ENCODE data around the gene PARP16. TPM values are rescaled to one million over a fixed set of nuclear protein-coding genes. Genes with fewer than 3 reads are reported as not detected.

PARP16 gene
- polyA plus RNA-seq, 1 experiment: 5.2 TPM

DNA sequence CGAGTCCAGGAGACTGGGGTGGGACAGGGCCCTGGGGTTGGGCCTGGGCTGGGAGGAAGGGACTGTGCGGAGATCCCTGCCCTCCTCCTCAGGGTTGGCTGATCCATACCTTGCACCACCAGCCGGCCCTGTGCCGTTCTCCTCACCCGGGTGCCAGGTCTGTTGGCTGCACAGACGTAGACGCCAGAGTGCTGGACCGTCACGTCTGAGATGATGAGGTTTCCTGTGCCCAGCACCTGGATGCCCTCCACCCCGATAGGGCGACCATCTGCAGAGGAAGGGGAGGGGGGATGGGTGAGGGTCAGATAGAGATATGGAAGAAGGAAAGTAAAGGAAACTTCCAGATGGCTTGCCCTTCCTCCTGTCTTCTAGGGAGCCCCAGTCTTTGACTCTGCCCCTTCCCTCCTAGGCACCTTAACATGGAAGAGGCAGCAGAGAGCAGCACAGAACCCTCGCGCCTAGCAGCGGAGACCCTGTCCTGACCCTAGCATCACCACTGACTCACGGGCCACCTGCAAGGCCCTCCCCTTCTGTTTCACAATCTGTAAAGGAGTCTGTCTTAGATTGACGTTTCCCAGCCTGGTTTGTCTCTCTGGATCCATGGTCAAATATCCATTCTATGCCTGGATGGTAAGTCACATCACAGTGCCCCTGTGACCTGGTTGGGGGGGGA is 46.6 kb upstream of the PARP16 start:
- DNase-seq (ENCODE audit: low read depth): no peak

GRCh38 chr15:65332391-65333147 is 45.9 kb upstream of the PARP16 start:
- DNase-seq (ENCODE audit: low read depth): no peak
- Histone ChIP-seq H3K36me3 (ENCODE audit: control insufficient read depth, insufficient read depth, low read length) (no peaks in the 10 kb centered on the region), H3K4me3 (ENCODE audit: low read depth, low read length) (no peak overlapping the region), H3K27me3 (ENCODE audit: control insufficient read depth, insufficient read depth, low read length) (peaks cover 11% of the 10 kb centered on the region)
- TF ChIP-seq CTCF (IDR thresholded peaks at IDR 0.05; ENCODE audit: insufficient read depth, low read depth, low read length): no peak
- ChIA-PET CTCF (interaction anchor here (20.2 kb wide), 1 partner anchor 53 kb away, joined by 454 read pairs; the partner anchor contains the start of gene IGDCC3), POLR2A (no interaction called here)

More for the DNA sequence above, 46.6 kb upstream of the PARP16 start:
- TF ChIP-seq CTCF (IDR thresholded peaks at IDR 0.05; ENCODE audit: insufficient read depth, low read depth, low read length): no peak
- CTCF ChIA-PET: no interaction called here
- POLR2A ChIA-PET: no interaction called here
- Histone ChIP-seq H3K4me3 (ENCODE audit: low read depth, low read length) (no peak overlapping the region), H3K27me3 (ENCODE audit: control insufficient read depth, insufficient read depth, low read length) (peaks cover 14% of the 10 kb centered on the region), H3K36me3 (ENCODE audit: control insufficient read depth, insufficient read depth, low read length) (no peaks in the 10 kb centered on the region)

DNA sequence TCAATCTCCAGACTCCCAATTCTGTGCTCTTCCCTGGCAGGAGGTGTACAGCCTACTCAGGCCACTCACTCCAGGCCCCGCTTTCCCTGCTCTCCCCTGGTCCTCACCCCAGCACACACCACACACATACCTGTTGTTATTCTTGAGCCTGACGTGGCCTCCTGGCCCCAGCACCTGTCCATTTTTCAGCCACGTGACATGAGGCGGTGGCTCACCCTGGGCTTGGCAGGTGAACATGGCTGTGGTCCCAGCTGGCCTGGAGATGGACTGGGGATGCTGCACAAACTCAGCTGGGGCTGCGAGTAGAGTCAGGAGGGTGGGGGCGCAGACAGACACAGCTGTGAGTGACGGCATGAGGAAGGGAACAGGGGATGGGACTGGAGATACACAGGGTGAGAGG is 45.1 kb upstream of the PARP16 start:
- TF ChIP-seq CTCF (IDR thresholded peaks at IDR 0.05; ENCODE audit: insufficient read depth, low read depth, low read length): no peak
- CTCF ChIA-PET: interaction anchor here (20.2 kb wide), 1 partner anchor 54 kb away, joined by 454 read pairs; the partner anchor contains the start of gene IGDCC3
- DNase-seq (ENCODE audit: low read depth): no peak
- H3K27me3 ChIP-seq (ENCODE audit: control insufficient read depth, insufficient read depth, low read length): peaks cover 9% of the 10 kb centered on the region
- H3K4me3 ChIP-seq (ENCODE audit: low read depth, low read length): no peak overlapping the region
- POLR2A ChIA-PET: no interaction called here
- no peaks in the 10 kb centered on the region for H3K36me3 ChIP-seq (ENCODE audit: control insufficient read depth, insufficient read depth, low read length)

- no peak for DNase-seq (ENCODE audit: low read depth)
- Histone ChIP-seq H3K27me3 (ENCODE audit: control insufficient read depth, insufficient read depth, low read length) (peaks cover 4% of the 10 kb centered on the region), H3K36me3 (ENCODE audit: control insufficient read depth, insufficient read depth, low read length) (no peaks in the 10 kb centered on the region), H3K4me3 (ENCODE audit: low read depth, low read length) (no peak overlapping the region)
- POLR2A ChIA-PET: no interaction called here
- TF ChIP-seq CTCF (IDR thresholded peaks at IDR 0.05; ENCODE audit: insufficient read depth, low read depth, low read length): no peak
- CTCF ChIA-PET: interaction anchor here (1.8 to 20.2 kb wide), 2 partner anchors 12 to 55 kb away, joined by 6 to 454 read pairs; partner anchors contain the start of gene IGDCC3
Measured at GRCh38 chr15:65330934-65331645, 44.4 kb upstream of the PARP16 start.
